Measurements from ENCODE around the gene CLEC4M.

The CLEC4M gene

GRCh38 chr19:7746903-7747884 is 15.8 kb upstream of the CLEC4M start, which contains the start of gene CD209:
CD209 (minus strand) TSS chr19:7747534; CDS start chr19:7747511, 23 bp downstream.
- TF ChIP-seq, protein P1, sequence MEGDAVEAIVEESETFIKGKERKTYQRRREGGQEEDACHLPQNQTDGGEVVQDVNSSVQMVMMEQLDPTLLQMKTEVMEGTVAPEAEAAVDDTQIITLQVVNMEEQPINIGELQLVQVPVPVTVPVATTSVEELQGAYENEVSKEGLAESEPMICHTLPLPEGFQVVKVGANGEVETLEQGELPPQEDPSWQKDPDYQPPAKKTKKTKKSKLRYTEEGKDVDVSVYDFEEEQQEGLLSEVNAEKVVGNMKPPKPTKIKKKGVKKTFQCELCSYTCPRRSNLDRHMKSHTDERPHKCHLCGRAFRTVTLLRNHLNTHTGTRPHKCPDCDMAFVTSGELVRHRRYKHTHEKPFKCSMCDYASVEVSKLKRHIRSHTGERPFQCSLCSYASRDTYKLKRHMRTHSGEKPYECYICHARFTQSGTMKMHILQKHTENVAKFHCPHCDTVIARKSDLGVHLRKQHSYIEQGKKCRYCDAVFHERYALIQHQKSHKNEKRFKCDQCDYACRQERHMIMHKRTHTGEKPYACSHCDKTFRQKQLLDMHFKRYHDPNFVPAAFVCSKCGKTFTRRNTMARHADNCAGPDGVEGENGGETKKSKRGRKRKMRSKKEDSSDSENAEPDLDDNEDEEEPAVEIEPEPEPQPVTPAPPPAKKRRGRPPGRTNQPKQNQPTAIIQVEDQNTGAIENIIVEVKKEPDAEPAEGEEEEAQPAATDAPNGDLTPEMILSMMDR (conservative IDR thresholded peaks at IDR 0.05; ENCODE audit: low read length) = no peak
- H3K4me3 ChIP-seq (ENCODE audit: low read length) = no peak within 1 kb of the TSS

GRCh38 chr19:7748171-7748570 is 14.9 kb upstream of the CLEC4M start:
- TF ChIP-seq, protein P1 (conservative IDR thresholded peaks at IDR 0.05; ENCODE audit: low read length) = no peak
- H3K4me3 ChIP-seq (ENCODE audit: low read length) = no peak overlapping the region
- DNase-seq (ENCODE audit: low read depth) = no peak

More at GRCh38 chr19:7746903-7747884, 15.8 kb upstream of the CLEC4M start, which contains the start of gene CD209:
- DNase-seq (ENCODE audit: low read depth) = no peak

DNA sequence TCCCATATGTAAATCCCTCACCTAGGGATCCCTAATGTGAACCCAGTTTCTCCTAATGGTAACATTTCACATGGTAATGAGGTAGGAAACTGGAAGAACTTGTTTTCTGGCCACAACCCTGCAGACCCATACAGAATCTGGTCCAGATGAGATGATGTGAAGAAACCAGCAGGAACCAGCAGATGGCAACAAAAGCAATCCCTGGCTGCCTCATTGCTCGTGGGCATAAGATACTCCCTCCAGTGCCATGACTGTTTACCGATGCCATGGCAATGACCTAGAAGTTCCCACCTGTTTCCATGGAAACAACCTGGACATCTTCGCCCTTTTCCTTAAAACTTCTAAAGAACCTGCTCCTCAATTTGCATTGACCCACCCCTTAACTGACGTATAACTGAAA is 14.3 kb upstream of the CLEC4M start:
- H3K4me3 ChIP-seq (ENCODE audit: low read length) = no peak overlapping the region
- TF ChIP-seq, protein P1 (conservative IDR thresholded peaks at IDR 0.05; ENCODE audit: low read length) = peak; percentile 11; the same call in 1 of the 2 replicates
- DNase-seq (ENCODE audit: low read depth) = no peak

- DNase-seq (ENCODE audit: low read depth) = no peak
- TF ChIP-seq, protein P1 (conservative IDR thresholded peaks at IDR 0.05; ENCODE audit: low read length) = no peak
- no peak overlapping the region for H3K4me3 ChIP-seq (ENCODE audit: low read length)
Observed at GRCh38 chr19:7751157-7751783, 11.8 kb upstream of the CLEC4M start.

DNA sequence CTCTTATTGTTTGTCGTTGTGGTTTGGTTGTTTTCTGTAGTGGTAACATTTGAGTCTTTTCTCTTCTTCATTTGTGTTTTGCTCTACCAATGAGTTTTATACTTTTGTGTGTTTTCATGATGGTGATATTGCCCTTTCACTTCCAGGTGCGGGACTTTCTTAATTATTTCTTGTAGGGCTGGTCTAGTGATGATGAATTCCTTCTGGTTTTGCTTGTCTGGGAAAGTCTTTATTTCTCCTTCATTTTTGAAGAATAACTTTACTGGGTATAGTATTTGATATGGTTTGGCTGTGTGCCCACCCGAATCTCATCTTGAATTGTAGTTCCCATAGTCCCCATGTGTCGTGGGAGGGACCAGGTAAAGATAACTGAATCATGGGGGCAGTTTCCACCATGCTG is 6.8 kb upstream of the CLEC4M start:
- TF ChIP-seq, protein P1 (conservative IDR thresholded peaks at IDR 0.05; ENCODE audit: low read length) = no peak
- DNase-seq (ENCODE audit: low read depth) = no peak
- no peak overlapping the region for H3K4me3 ChIP-seq (ENCODE audit: low read length)

- no peak overlapping the region for H3K4me3 ChIP-seq (ENCODE audit: low read length)
- no peak for DNase-seq (ENCODE audit: low read depth)
- TF ChIP-seq, protein P1 (conservative IDR thresholded peaks at IDR 0.05; ENCODE audit: low read length) = no peak
Observed at GRCh38 chr19:7757358-7757757, 5.7 kb upstream of the CLEC4M start.
